Mammary epithelial cell (primary cell): Measurements from ENCODE around the gene KCNH5.

Experiments used
- EZH2 ChIP-seq: IDR thresholded peaks from 2 replicates; pipeline ENCODE4 v1.6.1; 2012; ENCODE audit warnings: low read length, inconsistent platforms, borderline replicate concordance
- TF ChIP-seq, protein P1 (sequence below), 2 donors: IDR thresholded peaks in 1 of 2; conservative IDR thresholded peaks in 1 of 2; 2 replicates each; pipeline ENCODE4 v1.5.1; 2011 to 2012; ENCODE audit warnings: inconsistent platforms in 2 of 2, low read length in 2 of 2, mild to moderate bottlenecking in 2 of 2, control low read depth in 1 of 2, low read depth in 1 of 2; ENCODE audit not compliant: insufficient read depth in 1 of 2; ENCODE audit errors: extremely low read depth in 1 of 2

DNA sequence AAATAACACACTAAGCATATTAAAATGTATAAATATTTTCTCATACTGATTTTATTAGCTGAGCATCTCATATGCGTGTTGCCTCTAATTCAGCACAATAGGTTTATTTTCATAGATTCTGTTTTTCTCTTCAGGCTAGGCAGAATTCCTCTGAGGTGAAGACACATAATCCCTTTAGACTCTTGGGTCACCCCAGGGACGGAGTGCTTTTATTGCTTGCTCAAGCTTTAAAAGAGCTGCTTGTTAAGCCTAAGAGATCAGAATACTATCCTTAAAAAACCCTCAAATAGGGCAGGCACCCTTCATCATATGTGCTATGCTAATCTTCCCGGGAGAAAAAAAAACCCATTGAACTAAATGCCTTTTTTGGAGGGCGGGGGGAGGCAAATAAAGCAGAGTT is 390.1 kb downstream of the KCNH5 start:
- TF ChIP-seq, protein P1, sequence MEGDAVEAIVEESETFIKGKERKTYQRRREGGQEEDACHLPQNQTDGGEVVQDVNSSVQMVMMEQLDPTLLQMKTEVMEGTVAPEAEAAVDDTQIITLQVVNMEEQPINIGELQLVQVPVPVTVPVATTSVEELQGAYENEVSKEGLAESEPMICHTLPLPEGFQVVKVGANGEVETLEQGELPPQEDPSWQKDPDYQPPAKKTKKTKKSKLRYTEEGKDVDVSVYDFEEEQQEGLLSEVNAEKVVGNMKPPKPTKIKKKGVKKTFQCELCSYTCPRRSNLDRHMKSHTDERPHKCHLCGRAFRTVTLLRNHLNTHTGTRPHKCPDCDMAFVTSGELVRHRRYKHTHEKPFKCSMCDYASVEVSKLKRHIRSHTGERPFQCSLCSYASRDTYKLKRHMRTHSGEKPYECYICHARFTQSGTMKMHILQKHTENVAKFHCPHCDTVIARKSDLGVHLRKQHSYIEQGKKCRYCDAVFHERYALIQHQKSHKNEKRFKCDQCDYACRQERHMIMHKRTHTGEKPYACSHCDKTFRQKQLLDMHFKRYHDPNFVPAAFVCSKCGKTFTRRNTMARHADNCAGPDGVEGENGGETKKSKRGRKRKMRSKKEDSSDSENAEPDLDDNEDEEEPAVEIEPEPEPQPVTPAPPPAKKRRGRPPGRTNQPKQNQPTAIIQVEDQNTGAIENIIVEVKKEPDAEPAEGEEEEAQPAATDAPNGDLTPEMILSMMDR (conservative IDR thresholded peaks at IDR 0.05 in 1 of 2, IDR thresholded peaks at IDR 0.05 in 1 of 2; ENCODE audit: extremely low read depth in 1 of 2, insufficient read depth in 1 of 2, low read depth in 1 of 2, low read length in 2 of 2) = no peak
- no peak for TF ChIP-seq EZH2
